Stomach smooth muscle (tissue), 2 donors: ENCODE data around the gene SLC38A3.
"Not testable (repeated sequence)": the region's sequence is repeated elsewhere in the genome, so short reads cannot be mapped to it uniquely, and the experiment has no call there.

ENCODE experiments used
- H3K27ac ChIP-seq: one replicate; pipeline ENCODE4 v1.7.0; 2013; ENCODE audit warnings: mild to moderate bottlenecking, low read length, inconsistent platforms
- H3K27me3 ChIP-seq, 2 donors: one replicate each; pipeline ENCODE4 v1.7.0; 2013; ENCODE audit warnings: low read length in 2 of 2; ENCODE audit not compliant: insufficient read depth in 2 of 2, control insufficient read depth in 1 of 2
- H3K36me3 ChIP-seq, 2 donors: one replicate each; pipeline ENCODE4 v1.7.0; 2013; ENCODE audit warnings: low read length in 2 of 2; ENCODE audit not compliant: control insufficient read depth in 2 of 2, insufficient read depth in 2 of 2
- H3K4me1 ChIP-seq: one replicate; pipeline ENCODE4 v1.7.0; 2013; ENCODE audit warnings: low read length; ENCODE audit not compliant: control insufficient read depth, insufficient read depth
- H3K4me3 ChIP-seq, 2 donors: one replicate each; pipeline ENCODE4 v1.7.0; 2013; ENCODE audit warnings: low read length in 2 of 2
- H3K9ac ChIP-seq, 2 donors: one replicate each; pipeline ENCODE4 v1.7.0; 2013; ENCODE audit warnings: low read length in 2 of 2, mild to moderate bottlenecking in 1 of 2
- H3K9me3 ChIP-seq, 2 donors: one replicate each; pipeline ENCODE4 v1.7.0; 2013; ENCODE audit warnings: low read length in 2 of 2; ENCODE audit not compliant: control insufficient read depth in 2 of 2
- donor health status: healthy.
- donor health status: Pancreatic carcinoma.

Gene SLC38A3

DNA sequence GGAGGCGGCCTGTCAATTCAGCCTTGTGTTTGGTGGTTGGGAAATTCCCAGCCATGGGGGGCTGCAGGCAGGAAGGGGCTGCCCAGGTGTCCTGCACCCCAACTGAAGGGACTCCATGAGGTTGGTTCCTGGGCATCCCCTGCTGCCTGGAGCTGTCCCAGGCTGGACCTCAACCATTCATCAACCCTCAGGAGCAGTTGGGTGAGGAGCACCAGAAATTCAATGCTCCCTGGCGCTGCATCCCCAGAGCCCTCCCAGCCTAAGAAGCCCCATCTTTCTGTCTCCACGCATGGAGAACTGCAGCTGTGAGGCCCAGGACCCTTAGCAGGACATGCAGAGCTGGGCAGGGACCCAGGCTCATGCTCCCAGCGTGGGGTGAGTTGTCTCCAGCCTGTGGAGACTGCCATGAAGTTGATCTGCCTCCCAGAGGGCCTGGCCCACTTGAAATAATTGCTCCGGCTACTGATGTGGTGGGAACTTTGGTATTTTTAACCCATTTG is 55.9 kb downstream of the SLC38A3 start:
- Histone ChIP-seq H3K9me3 (peaks cover 0 to 4% of the 10 kb centered on the region in 2 donors), H3K27ac (peak overlapping the region; percentile 94), H3K27me3 (no peaks in the 10 kb centered on the region), H3K9ac (peak overlapping the region; percentile 90), H3K4me3 (peak overlapping the region; percentile 69 to 76), H3K36me3 (peaks cover 17 to 19% of the 10 kb centered on the region in 2 donors), H3K4me1 (peaks cover 54% of the 10 kb centered on the region)

DNA sequence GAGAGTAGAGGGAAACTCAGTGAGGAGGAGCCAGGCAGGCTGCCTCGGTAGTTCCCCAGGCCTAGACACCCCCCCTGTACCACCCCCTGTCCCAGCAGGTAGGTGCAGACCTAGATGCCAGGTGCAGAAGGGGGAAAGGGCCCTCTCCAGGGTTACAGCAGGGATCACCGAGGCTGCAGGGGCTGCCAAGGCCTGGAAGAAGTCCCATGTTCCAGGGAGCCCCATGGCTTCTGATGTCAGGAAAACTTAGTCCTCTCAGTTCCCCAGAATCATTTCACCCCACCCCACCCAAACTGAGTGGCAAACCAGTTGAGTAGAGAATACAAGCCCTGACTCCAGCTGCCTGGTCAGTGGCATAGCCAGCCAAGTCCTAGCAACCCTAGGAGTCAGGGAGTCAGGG is 56.4 kb downstream of the SLC38A3 start:
- H3K27ac ChIP-seq, result peak overlapping the region; percentile 94

DNA sequence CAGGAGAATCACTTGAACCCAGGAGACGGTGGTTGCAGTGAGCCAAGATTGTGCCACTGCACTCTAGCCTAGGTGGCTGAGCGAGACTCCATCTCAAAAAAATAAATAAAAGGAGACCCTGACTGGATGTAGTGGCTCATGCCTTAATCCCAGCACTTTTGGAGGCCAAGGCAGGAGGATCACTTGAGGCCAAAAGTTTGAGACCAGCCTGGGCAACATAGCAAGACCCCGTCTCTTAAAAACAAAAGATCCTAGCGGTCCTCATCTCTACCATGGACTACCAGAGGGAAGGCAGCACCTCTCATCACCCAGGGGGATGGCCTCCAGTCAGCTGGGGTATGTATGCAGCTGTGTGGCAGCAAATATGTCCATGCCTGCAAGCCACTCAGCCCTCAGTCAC is 57.1 kb downstream of the SLC38A3 start:
- H3K9me3 ChIP-seq, H3K4me3 ChIP-seq, H3K36me3 ChIP-seq, H3K9ac ChIP-seq, H3K27me3 ChIP-seq: not testable (repeated sequence)
- Histone ChIP-seq H3K4me1 (peaks cover 66% of the 10 kb centered on the region), H3K27ac (peak overlapping the region; percentile 96)

More for the DNA sequence above, 56.4 kb downstream of the SLC38A3 start:
- Histone ChIP-seq H3K4me1 (peaks cover 59% of the 10 kb centered on the region), H3K9ac (peak overlapping the region in 1 of 2 donors; percentile 90), H3K36me3 (peaks cover 12 to 15% of the 10 kb centered on the region in 2 donors), H3K4me3 (peak overlapping the region in 1 of 2 donors; percentile 76), H3K27me3 (no peaks in the 10 kb centered on the region), H3K9me3 (peaks cover 0 to 4% of the 10 kb centered on the region in 2 donors)

DNA sequence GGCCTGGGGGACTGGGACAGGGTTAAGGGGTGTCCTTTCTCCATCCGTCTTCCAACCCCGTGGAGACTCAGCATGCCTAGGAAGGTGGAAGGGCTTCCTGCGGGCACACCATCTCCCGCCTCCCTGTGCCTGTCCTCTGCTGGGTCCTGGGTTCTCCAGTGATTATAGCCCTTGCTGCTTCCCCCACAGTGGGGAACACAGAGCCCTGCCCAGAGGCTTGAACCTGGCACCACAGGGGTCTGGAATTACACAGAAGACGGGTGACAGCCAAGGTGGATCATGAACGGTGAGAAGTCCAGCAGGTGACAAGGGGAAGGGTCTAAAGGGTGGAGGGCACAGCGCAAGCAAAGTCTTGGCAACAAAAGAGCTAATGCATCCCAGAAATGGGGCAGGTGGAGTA is 57.7 kb downstream of the SLC38A3 start:
- peaks cover 72% of the 10 kb centered on the region for H3K4me1 ChIP-seq
- H3K27ac ChIP-seq, result peak overlapping the region; percentile 96

DNA sequence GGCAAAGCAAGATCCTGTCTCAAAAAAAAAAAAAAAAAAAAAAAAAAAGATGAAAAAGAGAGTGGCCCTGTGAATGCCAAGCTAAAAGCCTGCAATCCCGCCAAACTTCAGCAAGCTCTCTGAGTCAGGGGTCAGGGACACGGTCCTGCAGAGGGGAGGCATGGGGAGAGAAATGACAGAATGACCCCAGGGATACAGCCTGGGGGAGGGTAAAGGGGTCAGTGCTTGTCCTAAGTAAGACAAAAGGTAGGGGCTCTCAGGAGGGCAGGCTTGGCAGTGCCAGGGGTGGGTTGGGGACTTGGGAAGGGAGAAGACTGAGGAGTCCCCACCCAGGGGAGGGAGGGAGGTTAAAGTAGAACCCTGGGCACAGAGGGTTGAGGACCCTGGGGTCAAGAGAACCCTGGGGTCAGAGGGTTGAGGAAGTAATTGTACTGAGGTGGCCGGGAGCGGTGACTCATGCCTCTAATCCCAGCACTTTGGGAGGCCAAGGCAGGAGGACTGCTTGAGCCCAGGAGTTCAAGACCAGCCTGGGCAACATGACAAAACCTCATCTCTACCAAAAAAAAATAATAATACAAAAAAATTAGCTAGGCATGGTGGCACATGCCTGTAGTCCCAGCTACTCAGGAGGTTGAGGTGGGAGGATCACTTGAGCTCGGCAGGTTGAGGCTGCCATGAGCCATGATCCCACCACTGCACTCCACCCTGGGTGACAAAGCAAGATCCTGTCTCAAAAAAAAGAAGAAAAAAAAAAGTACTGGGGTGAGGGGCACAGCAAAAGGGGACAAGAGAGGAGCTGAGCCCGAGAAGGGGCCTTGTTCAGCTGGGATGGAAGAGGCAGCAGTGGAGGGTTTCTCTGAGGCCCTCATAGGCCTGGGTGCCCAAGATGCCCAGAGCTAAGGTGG is 58.7 kb downstream of the SLC38A3 start:
- no peaks in the 10 kb centered on the region for H3K27me3 ChIP-seq
- H3K4me3 ChIP-seq, result no peak overlapping the region
- H3K9me3 ChIP-seq, result no peaks in the 10 kb centered on the region
- H3K9ac ChIP-seq, result peak overlapping the region; percentile 26 to 68
- H3K27ac ChIP-seq, result peak overlapping the region; percentile 96
- peaks cover 82% of the 10 kb centered on the region for H3K4me1 ChIP-seq
- no peaks in the 10 kb centered on the region for H3K36me3 ChIP-seq

More for the DNA sequence above, 57.7 kb downstream of the SLC38A3 start:
- no peaks in the 10 kb centered on the region for H3K27me3 ChIP-seq
- H3K36me3 ChIP-seq, result peaks cover 2 to 5% of the 10 kb centered on the region in 2 donors
- H3K9ac ChIP-seq, result no peak overlapping the region
- no peak overlapping the region for H3K4me3 ChIP-seq
- no peaks in the 10 kb centered on the region for H3K9me3 ChIP-seq

DNA sequence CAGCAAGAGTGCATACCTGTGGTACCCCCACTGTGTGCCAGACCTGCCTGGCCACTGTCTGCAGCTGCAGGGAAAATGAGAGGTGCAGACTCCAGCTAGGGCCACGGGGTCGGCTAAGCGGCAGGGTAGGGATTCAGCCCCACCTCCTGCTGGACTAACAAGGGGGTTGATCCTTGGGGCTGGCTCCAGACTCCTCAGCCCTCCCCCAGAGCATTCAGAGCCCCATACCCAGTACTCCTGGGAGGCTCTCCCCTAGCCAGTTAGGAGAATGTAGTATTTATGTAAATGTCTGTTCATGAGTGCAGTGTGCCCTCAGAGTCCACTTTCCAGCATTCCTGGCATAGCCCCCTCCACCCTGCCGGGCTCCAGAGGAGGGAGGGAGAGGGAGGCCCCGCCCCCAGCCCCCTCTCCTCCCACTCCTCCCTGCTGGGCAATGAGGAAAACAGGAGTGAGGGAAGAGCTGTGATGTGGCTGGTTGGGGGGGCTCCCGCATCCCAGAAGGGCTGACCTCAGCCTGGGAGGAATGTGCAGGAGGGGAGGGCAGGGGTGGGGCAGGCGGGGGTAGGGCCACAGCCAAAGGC is 59.4 kb downstream of the SLC38A3 start:
- H3K4me3 ChIP-seq, result no peak overlapping the region
- H3K4me1 ChIP-seq, result peaks cover 86% of the 10 kb centered on the region
- no peaks in the 10 kb centered on the region for H3K9me3 ChIP-seq
- no peaks in the 10 kb centered on the region for H3K27me3 ChIP-seq
- peak overlapping the region; percentile 68 to 83 for H3K9ac ChIP-seq
- H3K27ac ChIP-seq, result peak overlapping the region; percentile 96
- H3K36me3 ChIP-seq, result no peaks in the 10 kb centered on the region

DNA sequence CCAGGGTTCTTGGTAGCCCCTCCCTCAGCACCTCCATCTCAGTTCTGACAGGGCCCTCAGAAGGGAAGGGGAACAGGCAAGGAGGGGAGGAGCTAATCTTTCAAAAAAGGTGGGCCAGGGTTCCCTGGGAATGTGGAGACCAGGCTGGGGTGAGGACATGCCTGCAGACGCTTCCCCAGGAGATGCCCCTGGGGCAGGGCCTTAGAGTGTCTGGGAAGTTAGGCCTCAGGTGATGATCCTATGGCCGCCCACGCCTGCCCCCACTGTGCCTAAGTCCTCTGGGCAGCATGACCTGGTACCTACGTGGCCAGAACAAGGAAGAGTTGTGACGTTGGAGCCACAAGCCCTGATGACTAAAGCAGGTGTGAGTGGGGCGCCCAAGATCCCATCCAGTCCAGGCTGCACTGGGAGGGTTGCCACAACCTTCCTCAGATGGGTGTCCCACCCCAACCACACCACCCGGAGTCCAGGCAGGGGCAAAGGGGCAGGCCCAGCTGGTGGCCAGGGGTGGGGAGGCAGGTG is 60.0 kb downstream of the SLC38A3 start:
- Histone ChIP-seq H3K9ac (peak overlapping the region; percentile 58 to 83), H3K36me3 (no peaks in the 10 kb centered on the region), H3K4me3 (peak overlapping the region in 1 of 2 donors; percentile 55), H3K27me3 (no peaks in the 10 kb centered on the region), H3K9me3 (no peaks in the 10 kb centered on the region), H3K27ac (peak overlapping the region; percentile 96), H3K4me1 (peaks cover 87% of the 10 kb centered on the region)

DNA sequence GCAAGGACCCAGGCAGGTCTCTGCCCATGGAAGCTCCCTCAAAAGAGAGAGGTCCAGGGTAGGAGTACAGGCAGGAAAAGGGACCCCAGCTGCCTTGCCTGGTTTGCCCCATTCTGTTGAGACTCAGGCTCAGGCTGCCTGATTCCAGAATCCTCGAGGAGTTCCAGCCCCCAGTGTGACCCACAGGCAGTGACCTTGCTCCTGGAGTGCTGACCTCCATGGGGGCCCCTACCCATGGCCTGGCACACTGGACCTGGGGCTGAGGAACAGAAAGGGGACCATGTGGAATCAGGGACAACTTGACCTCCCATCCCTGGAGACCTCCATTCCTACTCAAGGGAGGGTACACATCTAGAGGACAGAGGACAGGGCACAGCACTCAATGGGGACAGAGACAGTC is 60.5 kb downstream of the SLC38A3 start:
- H3K27me3 ChIP-seq, result no peaks in the 10 kb centered on the region
- peak overlapping the region in 1 of 2 donors; percentile 55 for H3K4me3 ChIP-seq
- H3K27ac ChIP-seq, result peak overlapping the region; percentile 96
- H3K36me3 ChIP-seq, result no peaks in the 10 kb centered on the region
- peaks cover 85% of the 10 kb centered on the region for H3K4me1 ChIP-seq
- peak overlapping the region; percentile 51 to 83 for H3K9ac ChIP-seq
- H3K9me3 ChIP-seq, result no peaks in the 10 kb centered on the region

DNA sequence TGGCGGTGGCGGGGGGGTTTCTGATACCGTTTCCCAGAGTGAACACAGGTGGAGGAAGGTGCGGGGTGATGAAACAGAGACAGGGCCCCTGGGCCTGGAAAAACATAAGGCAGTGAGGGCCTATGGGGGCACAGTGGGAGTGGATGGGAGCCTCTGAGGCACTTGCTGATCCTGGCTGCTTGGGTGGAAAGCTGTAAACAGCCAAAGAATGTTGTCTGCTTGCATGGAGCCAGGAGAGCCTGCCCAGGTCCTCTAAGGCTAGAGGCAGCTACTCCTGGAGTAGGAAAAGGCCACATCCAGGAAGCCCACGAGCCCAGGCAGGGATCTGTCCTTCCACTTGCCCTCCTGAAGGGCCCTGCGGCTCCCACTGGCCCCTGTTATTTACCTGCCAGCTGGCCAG is 60.9 kb downstream of the SLC38A3 start:
- Histone ChIP-seq H3K27me3 (no peaks in the 10 kb centered on the region), H3K36me3 (no peaks in the 10 kb centered on the region), H3K4me3 (peak overlapping the region in 1 of 2 donors; percentile 78), H3K27ac (peak overlapping the region; percentile 96), H3K9me3 (no peaks in the 10 kb centered on the region), H3K4me1 (peaks cover 83% of the 10 kb centered on the region), H3K9ac (peak overlapping the region; percentile 83 to 87)

DNA sequence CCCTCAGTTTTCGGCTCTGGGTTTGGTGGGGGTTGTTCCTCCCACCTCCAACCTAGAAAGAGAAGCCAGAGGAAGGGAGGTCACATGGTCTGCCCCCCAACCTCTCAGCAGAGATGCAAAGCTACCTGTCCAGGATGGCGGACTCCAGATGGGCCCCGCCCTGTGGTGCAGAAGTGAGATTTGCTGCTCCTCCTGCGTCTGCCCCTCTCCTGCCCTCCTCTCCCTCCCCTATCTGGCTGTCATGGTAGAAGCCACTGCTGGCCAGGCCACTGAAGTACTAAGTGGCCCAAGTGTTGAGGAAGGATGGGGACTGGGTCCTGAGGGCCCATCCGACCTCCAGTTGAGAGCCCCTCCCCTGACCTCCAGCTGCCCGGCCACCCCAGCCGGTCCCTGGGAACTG is 61.8 kb downstream of the SLC38A3 start:
- Histone ChIP-seq H3K9me3 (no peaks in the 10 kb centered on the region), H3K36me3 (no peaks in the 10 kb centered on the region), H3K27ac (peak overlapping the region; percentile 96), H3K4me1 (peaks cover 75% of the 10 kb centered on the region), H3K27me3 (no peaks in the 10 kb centered on the region), H3K9ac (peak overlapping the region; percentile 83 to 87), H3K4me3 (peak overlapping the region; percentile 62 to 78)
